ENCODE data around the gene P2RY13.

Gene P2RY13

DNA sequence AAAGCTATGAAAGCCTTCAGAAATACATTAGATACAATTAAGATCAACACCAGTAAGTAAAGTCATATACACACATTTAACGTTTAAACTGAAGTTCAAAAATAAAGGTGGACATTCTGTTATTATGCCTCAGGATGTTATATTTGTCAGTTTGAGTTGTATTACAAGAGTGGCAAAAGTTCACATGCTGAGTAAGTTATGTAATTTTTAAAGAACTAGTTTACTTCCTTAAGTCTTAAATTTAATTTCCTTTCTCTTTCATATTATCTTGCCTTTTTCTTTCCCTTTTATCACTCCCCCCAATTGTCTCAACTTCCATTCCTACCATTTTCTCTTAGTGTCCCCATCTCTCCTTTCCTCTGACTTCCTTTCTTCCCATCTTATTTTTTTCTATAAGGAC lies 7.8 kb downstream of the P2RY13 start:
- no peak for DNase-seq (ENCODE audit: low read depth in 2 of 2, low spot score in 1 of 2)

DNA sequence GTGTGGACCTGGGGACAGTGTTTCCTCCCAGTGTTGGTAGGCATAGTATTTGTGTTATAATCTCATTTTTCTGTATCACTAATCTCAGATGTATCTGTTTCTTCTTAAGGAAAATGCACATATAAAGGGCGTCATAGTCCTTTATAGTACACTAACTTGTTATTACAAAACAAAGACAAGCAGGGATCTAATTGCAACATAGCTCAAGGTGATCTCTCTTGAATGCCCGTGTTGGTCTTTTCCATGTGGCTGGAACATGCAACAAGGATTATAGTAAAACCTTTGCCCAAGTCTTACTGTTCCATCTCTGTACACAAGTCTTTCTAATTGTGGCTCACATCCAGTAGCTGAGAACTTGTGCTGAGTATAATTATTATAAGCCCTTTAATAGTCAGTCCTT lies 9.2 kb downstream of the P2RY13 start:
- DNase-seq (ENCODE audit: low read depth in 2 of 2, low spot score in 1 of 2) = no peak

DNA sequence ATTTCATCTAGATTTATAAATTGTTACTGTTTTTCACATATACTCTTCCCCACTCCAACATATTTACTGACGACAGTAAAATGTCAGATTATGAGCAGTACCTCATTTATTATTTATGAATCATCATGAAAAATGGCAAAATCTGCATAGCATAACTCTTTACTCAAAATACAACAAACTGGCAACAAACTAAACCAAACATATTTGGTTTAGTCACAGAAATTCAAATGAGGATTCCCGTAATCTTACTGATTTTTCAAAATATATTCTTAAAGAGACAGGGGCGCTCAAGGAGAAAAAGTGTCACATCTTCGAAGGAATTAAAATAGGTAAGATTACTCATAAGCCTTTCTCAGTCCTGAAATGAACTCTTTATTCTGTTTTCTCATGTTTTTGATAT lies 9.7 kb downstream of the P2RY13 start:
- DNase-seq (ENCODE audit: low read depth in 2 of 2, low spot score in 1 of 2) = no peak

DNA sequence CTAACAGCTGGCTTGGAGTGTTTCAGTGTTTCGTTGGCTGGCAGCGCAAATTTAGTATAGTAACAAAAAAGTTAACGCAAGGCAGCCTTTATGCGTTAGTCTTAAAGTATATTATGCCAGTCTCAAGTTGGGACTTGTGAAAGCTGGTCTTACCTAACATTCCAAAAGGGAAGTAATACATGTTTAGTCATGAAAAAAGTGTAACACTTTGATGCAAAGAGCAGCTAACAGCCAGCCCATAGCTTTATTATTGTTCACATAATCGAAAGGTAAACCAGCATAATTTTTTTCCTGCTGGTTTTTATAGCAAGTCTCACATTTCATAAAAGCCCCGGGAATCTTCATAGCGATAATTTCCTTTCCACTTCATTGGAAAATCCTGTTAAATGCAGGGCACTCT lies 10.4 kb downstream of the P2RY13 start:
- DNase-seq (ENCODE audit: low read depth in 2 of 2, low spot score in 1 of 2) = no peak

DNA sequence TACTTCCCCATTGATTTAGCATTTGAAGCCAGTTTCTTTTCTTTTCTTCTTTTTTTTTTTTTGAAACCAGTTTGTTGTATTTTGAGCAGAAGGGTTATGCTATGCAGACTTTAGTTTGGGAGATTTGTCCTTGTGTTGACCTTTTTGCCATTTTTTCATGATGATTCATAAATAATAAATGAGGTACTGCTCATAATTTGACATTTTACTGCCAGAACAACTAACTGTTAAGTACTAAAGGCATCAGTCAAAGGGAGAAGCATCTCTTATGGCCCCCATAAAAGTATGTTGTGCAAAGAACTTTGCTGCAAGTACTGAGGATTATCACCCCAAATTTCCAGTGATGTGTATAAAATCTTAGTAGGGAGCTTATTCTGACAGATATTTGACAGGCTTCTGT lies 11.0 kb downstream of the P2RY13 start:
- no peak for DNase-seq (ENCODE audit: low read depth in 2 of 2, low spot score in 1 of 2)

DNA sequence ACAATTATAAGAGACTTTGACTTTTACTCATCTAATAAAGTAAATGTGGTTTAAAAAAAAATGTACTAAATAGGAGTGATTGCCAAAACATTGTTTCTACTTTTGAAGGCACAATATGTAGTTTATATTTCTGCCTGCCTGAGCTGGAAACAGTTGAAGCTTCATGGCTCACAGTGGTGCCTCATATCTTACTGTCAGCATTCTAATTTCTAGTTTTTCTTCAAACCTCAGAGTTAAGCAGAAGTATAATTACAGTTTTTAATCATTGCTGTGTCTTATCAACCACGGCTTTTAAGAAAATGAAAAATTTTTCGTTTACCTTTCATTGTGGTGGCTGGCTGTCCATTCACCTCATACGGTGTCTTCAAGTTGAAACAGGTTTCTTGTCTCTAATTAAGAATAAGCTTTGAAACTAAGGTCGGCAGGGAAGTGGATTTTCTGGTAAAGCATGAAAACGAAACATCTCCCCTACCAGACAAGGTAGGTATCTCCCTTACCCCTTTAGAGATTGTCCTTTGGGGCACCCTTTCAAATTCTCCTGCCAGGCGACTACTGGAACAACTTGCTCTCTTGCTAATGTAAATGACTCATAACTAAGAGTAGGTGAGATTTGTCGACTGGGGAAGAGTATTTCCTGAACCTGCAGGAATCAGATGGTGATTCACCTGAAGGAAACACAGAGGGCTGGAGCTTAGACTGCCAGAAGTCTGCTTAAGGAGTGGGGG lies 12.9 kb downstream of the P2RY13 start, which contains the start of gene GPR87:
TSS of gene GPR87 (minus strand) at position 554 of the 725 bp plus-strand sequence. CDS start 16,720 bp downstream, outside the sequence.
- no peak for DNase-seq (ENCODE audit: low read depth in 2 of 2, low spot score in 1 of 2)

DNA sequence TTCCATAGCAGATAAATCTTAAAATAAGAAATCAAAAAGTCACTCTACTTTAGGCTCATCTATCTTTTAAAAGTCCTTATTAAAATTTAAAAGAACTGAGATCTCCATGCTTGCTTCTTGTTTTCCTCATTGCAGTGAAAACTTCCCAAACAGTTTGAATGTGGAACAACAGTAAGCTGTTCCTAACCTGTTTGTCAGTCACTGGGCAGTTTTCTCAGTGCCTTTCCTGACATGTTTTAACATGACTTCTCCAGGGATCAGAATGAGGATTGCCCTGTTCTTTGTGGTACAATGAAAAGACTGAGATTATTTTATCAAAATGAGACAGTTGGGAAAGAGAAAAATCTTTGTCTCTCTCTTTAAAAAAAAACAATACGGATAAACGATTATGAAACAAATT lies 13.5 kb downstream of the P2RY13 start:
- no peak for DNase-seq (ENCODE audit: low read depth in 2 of 2, low spot score in 1 of 2)

DNA sequence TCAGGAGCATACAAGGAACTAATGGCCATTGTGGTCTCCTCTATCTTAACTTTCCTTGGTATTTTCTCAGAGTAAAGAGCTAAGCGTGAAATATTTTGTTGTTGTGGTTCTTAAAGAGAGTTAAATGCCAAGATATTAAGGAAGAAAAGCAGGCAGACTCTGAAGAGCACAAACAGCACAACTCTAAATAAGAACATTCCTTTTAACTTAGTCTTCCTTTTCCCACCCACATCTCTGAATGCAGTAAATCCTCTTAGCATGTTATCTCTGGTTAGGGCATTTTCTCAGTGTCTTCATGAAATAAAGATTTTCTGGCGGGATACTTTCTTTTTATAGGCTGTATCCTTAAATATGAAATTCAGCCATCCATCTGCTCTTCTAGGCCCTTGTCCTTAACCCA lies 14.2 kb downstream of the P2RY13 start:
- DNase-seq (ENCODE audit: low read depth in 2 of 2, low spot score in 1 of 2) = no peak

DNA sequence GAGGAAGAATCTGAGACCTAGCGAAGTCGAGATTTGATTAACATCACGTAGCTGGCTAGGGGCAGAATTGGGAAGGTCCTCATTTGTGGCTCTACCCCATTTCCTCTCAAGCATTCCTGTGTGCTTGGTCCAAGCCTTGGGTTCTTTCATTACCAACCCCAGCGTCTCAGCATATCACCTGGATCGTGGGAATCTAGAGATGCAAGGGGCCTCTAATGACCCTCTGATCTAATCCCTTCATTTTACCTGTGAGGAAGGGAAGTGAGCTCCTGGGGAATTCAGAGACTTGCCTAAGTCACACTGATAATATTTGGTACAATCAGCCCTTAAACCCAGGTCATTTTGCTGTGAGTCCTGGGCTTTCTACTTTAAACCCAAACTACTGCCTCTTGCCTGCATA lies 14.8 kb downstream of the P2RY13 start:
- no peak for DNase-seq (ENCODE audit: low read depth in 2 of 2, low spot score in 1 of 2)

DNA sequence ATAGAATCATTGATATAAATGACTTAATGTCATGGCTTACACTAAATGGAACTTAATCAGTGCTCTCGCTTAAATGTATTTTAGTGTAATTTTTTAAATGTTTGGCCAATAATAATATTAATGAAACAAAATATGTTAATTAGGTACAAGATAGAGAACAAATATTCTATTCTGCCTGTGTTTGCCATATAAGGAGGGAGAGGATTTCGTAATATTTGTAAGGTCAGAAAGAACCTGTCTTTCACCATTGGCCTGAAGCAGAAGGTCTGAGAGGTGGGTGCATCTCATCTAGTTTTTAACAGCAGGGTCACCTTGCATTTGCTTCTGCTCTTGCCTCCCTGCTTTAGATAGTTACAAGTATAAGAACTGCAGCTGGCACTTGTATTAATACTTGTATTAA lies 15.2 kb downstream of the P2RY13 start:
- no peak for DNase-seq (ENCODE audit: low read depth in 2 of 2, low spot score in 1 of 2)

DNA sequence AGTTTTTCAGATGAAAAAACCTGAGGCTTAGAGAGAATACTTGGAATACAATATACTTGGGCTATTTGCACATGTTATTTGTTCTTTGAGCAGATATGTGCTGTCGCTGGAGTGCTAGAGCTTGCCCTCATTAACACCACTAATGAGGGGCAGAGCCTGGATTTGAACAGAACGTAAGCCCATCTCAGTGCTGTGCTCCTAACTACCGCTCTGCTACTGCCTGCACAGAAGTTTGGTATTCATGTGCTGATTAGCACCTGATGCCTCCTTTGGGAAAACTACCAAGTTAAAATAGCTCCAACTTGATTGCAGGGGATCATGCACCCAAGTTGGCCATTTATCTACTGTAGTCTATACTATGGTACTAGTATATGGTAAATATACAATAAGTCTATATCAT lies 16.4 kb downstream of the P2RY13 start:
- DNase-seq (ENCODE audit: low read depth in 2 of 2, low spot score in 1 of 2) = no peak

DNA sequence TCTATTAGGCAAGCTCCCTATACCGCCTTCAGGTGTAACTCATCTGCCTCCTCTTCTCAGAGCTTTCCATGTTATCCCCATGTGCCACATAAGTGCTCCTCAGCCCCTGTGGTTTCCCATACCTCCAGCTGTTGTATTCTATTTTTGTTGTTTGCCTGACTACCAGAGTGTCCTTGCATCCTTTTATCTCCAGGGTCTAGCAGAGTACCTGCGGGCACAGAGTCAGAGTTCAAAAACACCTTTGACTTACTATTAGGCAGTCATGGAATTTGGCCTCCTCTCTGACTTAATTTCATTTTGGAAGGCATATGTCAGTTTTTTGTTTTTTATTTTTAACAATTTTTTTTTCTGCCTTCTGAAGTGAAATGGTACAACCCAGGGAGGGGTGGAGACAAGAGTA lies 19.8 kb downstream of the P2RY13 start:
- DNase-seq (ENCODE audit: low read depth in 2 of 2, low spot score in 1 of 2) = no peak

DNA sequence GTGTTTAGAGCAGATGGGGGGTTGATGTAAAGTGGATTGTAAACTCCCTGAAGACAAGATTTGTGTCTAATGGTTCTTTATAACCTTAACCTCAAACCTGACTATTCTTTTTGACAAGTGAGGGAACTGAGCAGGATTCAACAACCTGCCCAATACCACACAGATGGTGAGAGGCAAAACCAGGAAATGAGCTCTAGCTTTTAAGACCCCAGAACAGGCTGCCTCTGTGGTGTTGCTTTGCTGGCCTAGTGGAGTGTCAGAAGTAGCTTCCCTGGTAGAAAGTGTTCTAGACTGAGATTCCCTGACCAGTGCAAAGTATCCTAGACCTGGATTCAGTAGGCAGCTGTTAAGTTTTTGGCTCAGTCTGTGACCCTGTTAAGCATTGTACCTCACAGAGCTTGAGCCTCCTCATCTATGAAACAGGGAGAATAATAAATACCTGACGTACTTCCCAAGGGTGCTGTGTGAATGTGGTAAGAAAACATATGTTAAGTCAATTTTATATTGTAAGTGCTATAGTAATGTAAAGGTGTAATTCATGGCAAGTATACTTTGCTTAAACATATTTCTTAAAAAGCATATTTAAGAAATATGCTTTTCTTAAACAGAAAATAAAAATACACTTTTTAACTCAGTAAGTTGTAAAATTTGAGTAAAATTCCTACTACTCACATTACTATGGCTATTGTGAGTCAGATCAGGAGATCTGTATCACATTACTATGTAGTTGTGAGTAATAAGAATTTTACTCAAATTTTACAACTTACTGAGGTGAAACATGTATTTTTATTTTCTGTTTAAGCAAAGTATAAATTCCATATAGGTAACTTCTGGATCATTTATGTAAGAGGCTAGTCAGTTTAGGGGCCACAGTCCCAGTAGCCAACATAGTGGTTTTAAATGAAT lies 21.5 kb downstream of the P2RY13 start:
- no peak for DNase-seq (ENCODE audit: low read depth in 2 of 2, low spot score in 1 of 2)

DNA sequence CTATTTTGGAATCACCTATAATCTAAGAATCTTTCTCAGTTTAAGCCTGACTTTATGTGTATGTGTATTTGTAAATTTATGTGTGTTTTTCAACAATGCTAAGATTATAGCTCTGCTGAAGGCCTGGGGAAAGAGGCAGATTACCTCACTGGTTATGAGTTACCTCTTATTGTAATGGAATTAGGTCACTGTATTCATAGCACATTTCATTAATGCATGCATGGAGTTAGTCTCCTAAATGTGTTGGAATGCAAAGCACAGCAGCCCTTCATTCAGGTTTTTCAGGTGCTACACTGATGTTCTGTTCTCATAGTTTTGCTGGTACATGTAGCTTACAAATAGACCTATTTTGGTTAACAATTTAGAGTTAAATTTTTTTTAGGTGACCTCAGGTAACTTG lies 22.2 kb downstream of the P2RY13 start:
- DNase-seq (ENCODE audit: low read depth in 2 of 2, low spot score in 1 of 2) = no peak

DNA sequence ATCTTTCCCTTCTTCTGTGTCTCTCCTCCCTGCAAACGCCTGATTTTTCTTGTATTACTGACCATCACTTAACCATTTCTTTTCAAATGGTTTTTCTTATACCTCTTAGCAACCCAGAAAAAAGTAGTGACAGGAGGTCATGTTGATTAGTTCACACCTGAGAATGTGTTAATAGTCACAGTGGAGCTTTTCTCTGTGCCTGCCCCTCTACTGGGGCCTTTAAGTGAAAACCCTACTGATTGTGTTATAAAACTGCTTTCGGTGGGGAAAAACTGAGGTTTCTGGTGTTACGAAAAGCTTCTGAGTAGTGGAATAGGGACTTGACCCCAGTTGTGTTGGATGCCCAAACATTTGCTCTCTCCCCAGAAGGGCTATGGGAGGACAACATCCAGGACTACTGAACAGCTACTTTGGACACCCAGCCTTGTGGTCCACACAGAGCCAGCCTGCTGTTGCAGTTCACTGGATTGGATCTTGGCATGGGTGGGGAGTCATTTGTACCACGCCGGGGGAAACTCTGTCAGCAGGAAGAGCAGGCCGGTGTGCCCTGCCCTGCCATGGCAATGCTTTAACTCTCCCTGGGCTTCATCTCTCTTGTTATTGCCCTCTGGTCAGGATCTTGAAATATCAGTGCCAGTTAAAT lies 23.1 kb downstream of the P2RY13 start:
- no peak for DNase-seq (ENCODE audit: low read depth in 2 of 2, low spot score in 1 of 2)

DNA sequence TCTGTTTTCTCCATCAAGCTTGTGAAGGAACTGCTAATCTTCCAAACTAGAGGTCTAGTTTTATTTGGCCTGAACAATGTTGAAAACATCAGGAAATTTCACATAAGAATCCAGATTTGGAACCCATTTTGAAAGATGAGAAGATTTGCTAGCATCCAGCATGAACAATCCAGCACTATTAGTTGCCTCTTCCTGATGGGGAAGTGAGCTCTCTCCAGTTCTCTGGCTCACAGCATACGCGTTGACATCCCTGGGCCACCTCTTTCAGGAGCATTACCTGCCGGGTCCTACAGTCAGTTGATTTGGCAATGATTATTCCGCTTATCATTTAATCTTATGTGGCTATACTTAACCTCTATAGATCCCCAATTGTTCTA lies 23.6 kb downstream of the P2RY13 start:
- no peak for DNase-seq (ENCODE audit: low read depth in 2 of 2, low spot score in 1 of 2)

DNA sequence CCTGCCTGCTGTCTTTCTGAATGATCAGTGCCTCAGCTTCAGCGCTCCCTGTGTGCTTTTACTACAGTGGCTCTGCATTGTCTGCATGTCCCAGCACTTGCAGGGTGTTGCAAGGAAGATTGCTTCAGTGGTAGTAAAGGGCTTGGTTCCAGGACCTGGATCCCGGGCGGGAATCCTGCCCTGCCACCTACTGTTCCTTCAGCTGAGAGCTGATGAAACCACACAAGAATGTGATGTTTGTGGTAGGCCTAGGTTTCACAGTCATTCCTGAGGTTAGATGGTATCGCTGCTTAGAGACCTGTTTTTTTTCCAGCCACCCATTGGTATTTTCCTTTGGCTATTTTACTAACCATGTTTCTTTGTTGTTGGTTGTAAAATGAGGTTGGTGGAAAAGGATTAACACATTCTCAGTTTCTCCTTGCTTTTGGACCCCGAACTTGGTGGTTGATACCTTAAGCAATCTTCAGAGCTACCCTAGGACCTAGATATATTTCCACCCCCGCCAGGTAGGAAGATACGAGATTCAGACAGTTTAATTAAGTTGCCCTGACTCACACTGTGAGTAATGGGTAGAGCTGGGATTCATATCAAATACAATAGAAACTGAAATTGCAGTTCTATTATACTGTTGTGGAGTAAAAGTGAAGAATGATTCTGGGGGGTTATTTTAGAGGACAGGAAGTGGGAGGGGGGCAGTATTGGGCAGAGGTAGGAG lies 24.1 kb downstream of the P2RY13 start:
- DNase-seq (ENCODE audit: low read depth in 2 of 2, low spot score in 1 of 2) = no peak

DNA sequence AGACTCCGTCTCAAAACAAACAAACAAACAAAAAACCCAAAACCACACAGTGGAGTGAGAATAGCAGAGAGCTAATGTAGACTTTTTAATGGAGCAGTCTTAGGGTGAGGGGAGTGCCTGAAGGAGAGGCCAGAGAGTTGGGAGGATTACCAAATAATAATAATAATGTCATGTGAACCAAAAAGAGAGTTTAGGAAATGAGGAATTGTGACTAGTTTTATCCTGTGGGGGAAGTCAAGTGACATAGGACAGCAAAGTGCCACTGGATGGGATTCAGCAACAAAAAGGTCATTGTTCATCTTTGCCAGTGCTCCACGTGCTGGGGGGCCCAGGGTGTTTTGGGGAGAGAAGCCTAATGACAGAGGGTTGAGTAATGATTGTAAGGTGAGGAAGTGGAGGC lies 25.6 kb downstream of the P2RY13 start:
- DNase-seq (ENCODE audit: low read depth in 2 of 2, low spot score in 1 of 2) = no peak

DNA sequence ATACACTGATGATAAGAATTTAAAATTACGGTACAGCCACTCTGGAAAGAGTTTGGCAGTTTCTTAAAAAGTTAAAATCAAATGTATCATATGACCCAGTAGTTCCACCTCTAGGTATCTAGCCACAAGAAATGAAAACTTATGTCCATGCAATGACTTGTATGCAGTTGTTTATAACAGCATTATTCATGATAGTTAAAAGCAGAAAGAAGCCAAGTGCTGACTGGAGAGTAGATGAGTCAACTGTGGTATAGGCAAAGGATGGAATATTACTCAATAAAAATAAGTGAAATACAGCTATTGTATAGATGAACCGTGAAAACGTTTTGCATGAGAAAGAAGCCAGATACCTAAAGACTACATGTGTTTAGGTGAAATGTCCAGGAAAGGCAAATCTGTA lies 27.6 kb downstream of the P2RY13 start:
- DNase-seq (ENCODE audit: low read depth in 2 of 2, low spot score in 1 of 2) = no peak

DNA sequence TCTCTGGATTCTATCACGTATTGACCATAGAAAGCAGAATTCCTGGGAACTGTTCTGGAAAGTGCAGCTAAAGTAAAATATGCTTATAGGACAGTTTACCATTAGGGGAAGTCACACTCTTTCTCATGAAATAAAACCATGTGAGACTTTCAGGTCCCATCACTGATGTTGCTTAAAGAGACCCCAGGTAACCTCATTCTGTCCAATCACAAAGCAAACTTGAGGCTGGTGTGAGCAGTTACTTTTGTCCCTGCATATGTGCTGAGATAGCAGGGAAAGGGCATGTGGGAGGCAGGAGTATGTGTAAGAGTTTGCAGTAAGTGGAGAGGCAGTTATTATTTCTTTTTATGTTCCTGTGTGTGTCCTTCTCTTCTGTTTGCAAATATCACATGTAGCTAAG lies 28.8 kb downstream of the P2RY13 start:
- no peak for DNase-seq (ENCODE audit: low read depth in 2 of 2, low spot score in 1 of 2)

DNA sequence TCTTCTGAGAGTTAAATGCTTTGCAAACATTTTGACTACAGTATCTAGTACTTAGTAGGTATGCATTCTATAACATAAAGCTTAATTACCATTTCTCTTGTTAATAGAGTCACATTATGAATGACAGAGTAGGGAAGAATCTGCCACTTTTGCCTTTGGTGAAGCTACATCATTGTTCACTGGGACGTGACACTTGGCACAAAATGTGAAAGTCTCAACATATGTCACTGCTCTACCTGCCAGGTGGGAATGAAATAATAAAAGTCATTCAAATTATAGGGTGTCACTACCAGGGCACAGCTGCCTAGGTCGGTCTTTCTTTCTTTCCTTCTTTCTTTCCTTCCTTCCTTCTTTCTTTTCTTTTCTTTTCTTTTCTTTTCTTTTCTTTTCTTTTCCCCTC lies 30.3 kb downstream of the P2RY13 start:
- DNase-seq (ENCODE audit: low read depth in 2 of 2, low spot score in 1 of 2) = no peak

All from stimulated activated CD8-positive, alpha-beta memory T cell treated with anti-CD3 and anti-CD28 coated beads, Interleukin-4, amount 100 ng/mL, for 4 hours (primary cell).